C4-2B (cell line): ENCODE results near the gene HOXC13.

ENCODE experiments used
- ZFX ChIP-seq: fragments of 450-650 bp; IDR thresholded peaks from 2 replicates; pipeline ENCODE4 v1.6.1; 2017
- TF ChIP-seq, protein P1 (sequence below): fragments of 450-650 bp; conservative IDR thresholded peaks from 2 replicates; pipeline ENCODE4 v1.5.1; 2017; ENCODE audit warnings: mild to moderate bottlenecking

GRCh38 chr12:53985692-53985993 is 47.0 kb downstream of the HOXC13 start:
- TF ChIP-seq, protein P1, sequence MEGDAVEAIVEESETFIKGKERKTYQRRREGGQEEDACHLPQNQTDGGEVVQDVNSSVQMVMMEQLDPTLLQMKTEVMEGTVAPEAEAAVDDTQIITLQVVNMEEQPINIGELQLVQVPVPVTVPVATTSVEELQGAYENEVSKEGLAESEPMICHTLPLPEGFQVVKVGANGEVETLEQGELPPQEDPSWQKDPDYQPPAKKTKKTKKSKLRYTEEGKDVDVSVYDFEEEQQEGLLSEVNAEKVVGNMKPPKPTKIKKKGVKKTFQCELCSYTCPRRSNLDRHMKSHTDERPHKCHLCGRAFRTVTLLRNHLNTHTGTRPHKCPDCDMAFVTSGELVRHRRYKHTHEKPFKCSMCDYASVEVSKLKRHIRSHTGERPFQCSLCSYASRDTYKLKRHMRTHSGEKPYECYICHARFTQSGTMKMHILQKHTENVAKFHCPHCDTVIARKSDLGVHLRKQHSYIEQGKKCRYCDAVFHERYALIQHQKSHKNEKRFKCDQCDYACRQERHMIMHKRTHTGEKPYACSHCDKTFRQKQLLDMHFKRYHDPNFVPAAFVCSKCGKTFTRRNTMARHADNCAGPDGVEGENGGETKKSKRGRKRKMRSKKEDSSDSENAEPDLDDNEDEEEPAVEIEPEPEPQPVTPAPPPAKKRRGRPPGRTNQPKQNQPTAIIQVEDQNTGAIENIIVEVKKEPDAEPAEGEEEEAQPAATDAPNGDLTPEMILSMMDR: no peak
- no peak for TF ChIP-seq ZFX
